ENCODE results near the gene EFCAB6.

GRCh38 chr22:43851058-43851978 is 39.2 kb upstream of the EFCAB6 start:
- TF ChIP-seq RARB (CRISPR knock-in tag; IDR thresholded peaks at IDR 0.05) (no peak), TSHZ2 (CRISPR knock-in tag; IDR thresholded peaks at IDR 0.05) (no peak), ZFP3 (CRISPR knock-in tag; IDR thresholded peaks at IDR 0.05) (no peak)

All from SK-N-SH treated with all-trans-retinoic acid at 6 μM for 48 hours (cell line).